ENCODE measurements around the gene ATG14.
A peak's percentile ranks its signal among the peaks of the same experiment; 100 is the strongest.
"Not testable (repeated sequence)": the region's sequence is repeated elsewhere in the genome, so short reads cannot be mapped to it uniquely, and the experiment has no call there.

The ATG14 gene

DNA sequence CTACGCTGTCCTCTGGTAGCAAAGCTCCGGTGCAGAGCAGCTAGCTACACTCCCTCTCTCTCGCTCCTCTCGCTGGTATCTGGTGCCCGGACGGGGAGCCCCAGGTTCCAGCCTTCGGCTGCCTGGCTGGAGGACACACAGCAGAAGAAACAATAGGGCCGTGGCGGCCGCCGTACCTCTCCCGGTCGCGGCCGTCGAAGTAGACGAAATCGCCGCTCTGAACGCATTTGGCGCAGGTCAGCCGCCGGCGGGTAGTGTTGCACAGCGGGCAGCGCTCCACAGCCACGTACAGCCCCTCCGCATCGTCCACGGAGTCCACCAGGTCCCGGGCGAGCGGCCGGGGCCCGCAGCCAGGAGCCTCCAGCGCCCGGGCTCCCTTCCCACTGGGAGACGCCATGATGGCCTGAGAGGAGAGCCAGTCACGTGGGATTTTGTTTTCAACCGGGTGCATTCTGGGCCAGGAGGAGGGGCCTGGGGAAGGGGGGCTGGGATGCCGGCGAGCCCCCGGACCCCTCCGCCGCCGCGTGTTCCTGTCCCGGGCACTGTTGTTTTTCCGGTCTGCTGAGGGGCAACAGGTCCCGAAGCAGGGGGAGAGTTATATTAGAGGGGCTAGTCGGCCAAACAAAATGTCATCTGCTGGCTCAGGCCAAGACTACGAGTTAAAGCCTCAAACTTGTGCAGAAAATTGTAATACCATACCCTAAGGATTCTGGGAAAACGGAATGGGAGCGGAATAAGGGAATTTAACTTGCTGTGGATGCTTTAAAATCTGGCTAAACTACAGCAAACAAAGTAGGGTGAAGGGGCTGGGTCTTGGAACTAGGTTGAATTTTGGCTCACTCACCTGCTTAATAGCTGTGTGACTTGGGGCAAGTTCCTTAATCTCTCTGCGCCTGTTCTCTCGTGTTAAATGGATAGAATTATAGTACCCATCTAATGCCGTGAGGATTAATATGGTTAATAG is at the start of gene ATG14:
Gene ATG14, minus strand, starts transcription at position 405 of the 964 bp plus-strand sequence. Its CDS starts 8 bp downstream, at position 397.
- DNase-seq: peak; percentile 84

GRCh38 chr14:55458800-55459515 is 47.3 kb upstream of the ATG14 start:
- peak; percentile 86 for DNase-seq

DNA sequence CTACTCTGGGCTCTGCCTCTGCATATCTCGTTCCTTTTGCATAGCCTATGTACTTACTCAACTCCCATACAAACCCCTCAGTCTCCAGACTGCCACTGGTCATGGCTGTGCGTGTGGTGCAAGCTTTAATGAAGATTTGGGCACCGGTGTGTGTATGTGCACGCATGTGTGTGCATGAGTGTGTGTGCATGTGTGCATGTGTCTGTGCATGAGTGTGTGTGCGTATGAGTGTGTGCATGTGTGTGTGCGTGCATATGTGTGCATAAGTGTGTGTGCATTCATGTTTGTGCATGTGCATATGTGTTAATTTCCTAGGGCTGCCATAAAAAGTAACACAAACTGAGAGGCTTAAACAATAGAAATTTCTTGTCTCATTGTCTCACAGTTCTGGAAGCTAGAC is 45.9 kb upstream of the ATG14 start:
- DNase-seq: no peak

GRCh38 chr14:55456411-55456810 is 44.8 kb upstream of the ATG14 start:
- not testable (repeated sequence) for DNase-seq

GRCh38 chr14:55454264-55455002 is 42.8 kb upstream of the ATG14 start:
- peak; percentile 23 for DNase-seq

GRCh38 chr14:55451950-55452349 is 40.3 kb upstream of the ATG14 start:
- no peak for DNase-seq

DNA sequence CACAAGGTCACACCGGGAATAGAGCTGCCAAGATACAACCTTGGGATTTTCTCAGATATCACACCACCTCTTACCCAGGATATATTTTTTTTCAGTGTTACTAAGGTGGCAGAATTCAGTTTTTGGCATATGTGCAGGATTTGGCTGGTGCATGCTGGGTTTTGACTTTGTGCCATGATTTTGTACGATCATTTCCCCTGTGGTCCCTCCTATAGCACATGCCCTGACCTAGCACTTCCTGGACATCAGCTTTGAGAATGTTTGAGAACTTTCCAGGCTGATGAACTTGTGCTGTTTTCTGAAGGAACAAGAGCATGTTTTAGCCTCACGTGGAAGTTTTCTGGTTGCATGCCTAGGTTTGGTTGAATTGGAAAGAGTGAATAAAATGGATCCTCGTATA is 39.8 kb upstream of the ATG14 start:
- no peak for DNase-seq

GRCh38 chr14:55450987-55451386 is 39.4 kb upstream of the ATG14 start:
- DNase-seq: no peak

DNA sequence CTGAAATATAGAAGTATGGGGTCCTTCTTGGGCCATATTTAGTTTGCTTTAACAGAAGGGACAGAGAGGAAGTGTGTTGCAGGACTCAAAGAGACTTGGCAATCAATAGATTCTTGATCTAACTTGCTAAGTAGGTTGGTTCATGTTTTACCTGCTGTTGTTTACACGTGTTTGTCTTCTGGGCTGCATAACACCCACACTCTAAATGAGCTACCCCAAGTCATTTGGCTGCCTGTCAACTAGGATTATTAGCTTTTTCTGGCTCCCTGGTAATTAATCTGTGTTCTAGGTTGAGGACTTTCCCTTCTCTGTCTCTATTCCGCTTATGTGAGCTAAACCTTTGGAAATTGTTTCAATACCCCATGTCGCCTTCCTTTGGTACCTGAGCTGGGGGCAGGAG is 38.9 kb upstream of the ATG14 start:
- DNase-seq: no peak

DNA sequence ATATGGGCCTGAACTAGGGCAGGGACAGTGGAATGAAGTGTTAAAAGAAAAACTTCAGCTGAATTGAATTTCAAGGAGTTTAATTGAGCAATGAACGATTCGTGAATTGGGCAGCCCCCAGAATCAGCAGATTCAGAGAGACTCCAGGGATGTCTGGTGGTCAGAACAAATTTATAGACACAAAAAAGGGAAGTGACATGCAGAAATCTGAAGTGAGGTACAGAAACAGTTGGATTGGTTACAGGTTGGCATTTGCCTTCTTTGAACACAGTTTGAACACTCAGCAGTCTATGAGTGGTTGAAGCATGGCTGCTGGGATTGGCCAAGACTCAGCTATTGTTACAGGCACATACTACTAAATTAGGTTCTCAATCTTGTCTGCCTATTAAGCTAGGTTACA is 38.5 kb upstream of the ATG14 start:
- no peak for DNase-seq

- no peak for DNase-seq
These were observed 37.5 kb upstream of the ATG14 start for GRCh38 chr14:55449116-55449515.

- DNase-seq: peak; percentile 39
These were observed 36.5 kb upstream of the ATG14 start for GRCh38 chr14:55448141-55448614.

DNA sequence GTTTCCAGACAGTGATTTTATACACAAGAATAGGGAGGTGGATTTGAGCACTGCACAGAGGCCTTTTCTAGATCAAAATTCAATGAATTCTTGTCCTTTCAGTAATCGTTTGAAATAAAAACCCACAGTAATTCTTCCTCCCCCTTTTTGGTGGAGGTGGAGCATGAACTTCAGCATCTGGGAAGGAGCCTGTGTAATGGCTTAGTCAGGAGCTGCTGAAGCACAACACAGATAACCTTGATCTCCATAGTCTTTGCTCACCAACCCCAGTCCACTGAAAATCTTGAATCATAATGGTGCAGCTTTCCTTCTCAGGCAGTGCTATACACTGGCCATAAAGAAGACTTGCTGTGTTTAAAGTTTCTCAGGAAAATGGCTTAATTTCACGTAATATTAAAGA is 35.2 kb upstream of the ATG14 start:
- no peak for DNase-seq

GRCh38 chr14:55446127-55446736 is 34.6 kb upstream of the ATG14 start:
- DNase-seq: peak; percentile 73

DNA sequence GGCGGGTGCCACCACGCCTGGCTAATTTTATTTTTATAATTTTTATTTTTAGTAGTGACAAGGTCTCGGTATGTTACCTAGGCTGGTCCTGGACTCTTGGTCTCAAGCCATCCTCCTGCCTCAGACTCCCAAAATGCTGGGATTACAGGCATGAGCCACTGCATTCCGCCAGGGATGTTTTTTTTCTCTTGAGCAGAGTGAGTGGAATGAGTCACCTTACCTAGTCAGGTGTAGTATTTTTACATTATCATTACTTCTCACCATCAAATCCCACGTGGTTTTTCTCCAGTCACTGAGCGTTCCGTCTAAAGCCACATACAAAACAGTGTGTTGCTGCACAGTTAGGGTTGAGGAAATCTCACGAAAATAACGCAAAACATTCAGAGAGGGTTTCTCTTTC is 29.7 kb upstream of the ATG14 start:
- DNase-seq: no peak

DNA sequence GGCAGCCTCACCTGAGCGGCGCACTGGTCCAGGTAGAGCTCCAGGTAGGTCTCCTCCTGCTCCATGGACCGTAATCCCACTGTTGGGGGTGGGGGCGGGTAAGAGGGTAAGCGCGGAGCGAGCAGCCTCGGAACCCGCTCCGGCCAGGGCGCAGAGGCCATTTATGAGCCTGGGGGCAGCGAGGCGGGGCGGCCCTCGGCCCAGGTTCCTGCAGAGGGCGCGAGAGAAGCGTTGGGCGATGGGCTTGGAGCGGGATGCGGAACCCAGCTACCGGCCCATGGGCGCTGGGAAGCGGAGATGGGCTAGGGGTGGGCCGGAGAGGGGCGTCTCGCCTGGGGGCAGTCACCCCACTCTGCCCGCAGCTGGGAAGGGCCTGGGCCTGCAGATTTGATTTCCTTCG is 28.8 kb upstream of the ATG14 start, which contains the start of gene TBPL2:
Gene TBPL2, minus strand, starts transcription at position 232 of the 400 bp plus-strand sequence. Its CDS starts 167 bp downstream, at position 65.
- DNase-seq: no peak

DNA sequence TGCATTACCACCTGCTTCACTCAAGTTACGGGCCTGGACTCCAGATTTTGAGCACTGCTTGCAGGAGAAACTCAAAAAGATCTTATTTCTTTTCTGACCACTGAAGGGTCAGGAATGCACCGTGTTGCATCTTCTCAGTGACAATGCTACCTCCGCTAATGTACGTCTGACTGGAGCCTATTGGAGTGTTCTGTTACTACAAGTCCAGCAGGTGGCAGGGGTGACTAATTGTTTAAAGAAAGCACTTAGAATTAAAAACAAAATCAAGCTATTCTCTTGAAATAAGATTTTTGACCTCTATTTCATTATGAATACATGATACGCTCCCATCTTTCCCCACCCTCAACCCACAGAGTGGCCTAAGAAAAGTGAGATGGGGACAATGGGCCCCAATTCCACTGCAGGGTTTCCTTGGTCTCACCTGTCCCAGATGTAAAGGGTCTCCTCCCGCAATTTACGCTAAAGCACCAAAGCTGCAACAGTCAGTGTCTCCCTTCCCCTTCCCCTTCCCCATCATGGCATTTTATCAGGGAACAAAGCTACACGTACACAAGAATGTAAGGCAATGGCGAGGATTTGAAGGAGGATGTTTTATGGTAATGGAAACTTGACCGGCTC is 26.5 kb upstream of the ATG14 start:
- DNase-seq: peak; percentile 33

- DNase-seq: no peak
These were observed 25.3 kb upstream of the ATG14 start for GRCh38 chr14:55436931-55437330.

DNA sequence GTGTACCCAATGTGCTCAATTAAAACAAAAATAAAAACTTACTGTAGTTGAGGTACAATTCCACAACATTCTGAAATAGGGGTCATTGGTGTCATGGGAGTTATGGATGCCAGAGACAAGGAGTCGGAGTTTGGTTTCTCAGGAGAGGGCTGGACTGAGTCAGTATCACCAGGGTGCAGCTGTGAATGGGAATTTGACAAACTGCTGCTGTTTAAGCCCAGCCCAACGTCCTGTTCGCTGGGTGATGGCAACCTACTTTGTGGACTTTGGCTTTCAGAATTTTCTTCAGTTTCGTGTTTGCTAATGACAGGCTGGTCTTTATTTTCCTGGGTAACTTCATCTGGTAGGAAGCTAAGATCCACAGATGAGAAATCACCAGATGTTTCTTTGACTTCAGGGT is 24.9 kb upstream of the ATG14 start:
- DNase-seq: no peak

DNA sequence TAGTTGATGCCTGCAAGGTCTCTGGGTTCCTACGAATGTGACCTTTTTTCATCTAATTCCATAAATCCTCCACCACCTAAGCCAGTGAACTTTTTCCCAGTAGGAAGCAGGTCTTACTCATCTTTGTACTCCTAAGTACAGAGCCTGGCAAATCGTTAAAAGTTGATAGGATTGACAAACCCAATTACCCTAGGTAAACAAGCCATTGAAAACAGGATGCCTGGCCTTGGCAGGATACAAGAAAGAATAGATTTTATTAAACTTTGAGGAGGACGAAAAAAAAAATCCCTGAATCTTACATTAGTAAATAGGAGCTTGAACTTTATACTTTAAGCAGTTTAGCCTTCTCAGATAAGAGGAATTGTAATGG is 23.2 kb upstream of the ATG14 start:
- no peak for DNase-seq

- DNase-seq: no peak
These were observed 22.5 kb upstream of the ATG14 start for GRCh38 chr14:55433880-55434804.

Measured in activated CD4-positive, alpha-beta T cell treated with anti-CD3 and anti-CD28 coated beads, Interleukin-2, amount 50 U/mL, for 16 hours (primary cell).